GM12891 (cell line): Measurements from ENCODE around the gene RNF20.

Experiments
- PAX5 ChIP-seq: IDR thresholded peaks from 2 replicates; pipeline ENCODE4 v1.6.1; 2011; ENCODE audit warnings: low read length, moderate library complexity, mild to moderate bottlenecking; ENCODE audit not compliant: insufficient read depth, severe bottlenecking
- POLR2A ChIP-seq: IDR thresholded peaks from 2 replicates; pipeline ENCODE4 v1.6.1; 2011; ENCODE audit warnings: low read depth, low read length, control low read depth
- POLR2AphosphoS5 ChIP-seq: IDR thresholded peaks from 2 replicates; pipeline ENCODE4 v1.6.1; 2011; ENCODE audit warnings: low read depth, low read length, control low read depth
- POU2F2 ChIP-seq: IDR thresholded peaks from 2 replicates; pipeline ENCODE4 v1.6.1; 2011; ENCODE audit warnings: low read depth, mild to moderate bottlenecking, control low read depth, low read length, moderate library complexity
- SPI1 ChIP-seq: IDR thresholded peaks from 2 replicates; pipeline ENCODE4 v1.6.1; 2011; ENCODE audit warnings: low read depth, low read length, control low read depth
- TAF1 ChIP-seq: IDR thresholded peaks from 2 replicates; pipeline ENCODE4 v1.6.1; 2011; ENCODE audit warnings: low read depth, low read length, control low read depth

- TF ChIP-seq POLR2AphosphoS5 (no peak), POLR2A (no peak), SPI1 (no peak), TAF1 (no peak), POU2F2 (no peak), PAX5 (no peak)
Measured at GRCh38 chr9:101567725-101568350, 34.2 kb downstream of the RNF20 start.
